Medulla oblongata (tissue), 1 donor: Measurements from ENCODE around the gene BRIP1.

Experiments used
- DNase-seq: peaks from one replicate; pipeline ENCODE4 v3.0.0-alpha.2; 2015; ENCODE audit errors: extremely low spot score

The BRIP1 gene

DNA sequence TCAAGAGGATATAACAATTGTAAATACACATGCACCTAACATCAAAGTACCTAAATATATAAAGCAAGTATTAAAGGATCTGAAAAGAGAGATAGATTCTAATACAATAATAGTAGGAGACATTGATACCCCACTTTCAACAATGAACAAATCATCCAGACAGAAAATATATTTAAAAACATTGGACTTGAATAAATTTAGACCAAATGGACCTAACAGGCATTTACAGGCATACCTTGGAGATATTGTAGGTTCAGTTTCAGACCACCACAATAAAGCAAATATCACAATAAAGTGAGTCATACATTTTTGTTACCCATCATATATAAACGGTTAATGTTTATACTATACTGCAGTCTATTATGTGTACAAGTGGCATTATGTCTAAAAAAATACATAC lies 104.0 kb downstream of the BRIP1 start:
- DNase-seq: no peak

DNA sequence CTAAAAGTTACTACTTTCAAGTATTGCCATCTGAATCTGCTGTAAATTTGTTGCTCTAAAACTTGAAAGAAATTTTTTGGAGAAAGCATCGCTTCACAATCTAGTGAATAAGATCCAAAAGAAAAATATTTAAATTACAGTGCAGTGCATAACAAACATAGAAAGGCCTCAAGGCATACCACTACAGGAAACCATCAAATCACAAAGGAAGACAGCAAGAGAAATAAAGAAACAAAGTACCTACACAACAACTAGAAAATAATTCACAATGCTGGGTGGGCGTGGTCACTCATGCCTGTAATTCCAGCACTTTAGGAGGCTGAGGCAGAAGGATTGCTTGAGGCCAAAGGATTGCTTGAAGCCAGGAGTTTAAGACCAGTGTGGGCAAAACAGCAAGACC lies 104.9 kb downstream of the BRIP1 start:
- no peak for DNase-seq

DNA sequence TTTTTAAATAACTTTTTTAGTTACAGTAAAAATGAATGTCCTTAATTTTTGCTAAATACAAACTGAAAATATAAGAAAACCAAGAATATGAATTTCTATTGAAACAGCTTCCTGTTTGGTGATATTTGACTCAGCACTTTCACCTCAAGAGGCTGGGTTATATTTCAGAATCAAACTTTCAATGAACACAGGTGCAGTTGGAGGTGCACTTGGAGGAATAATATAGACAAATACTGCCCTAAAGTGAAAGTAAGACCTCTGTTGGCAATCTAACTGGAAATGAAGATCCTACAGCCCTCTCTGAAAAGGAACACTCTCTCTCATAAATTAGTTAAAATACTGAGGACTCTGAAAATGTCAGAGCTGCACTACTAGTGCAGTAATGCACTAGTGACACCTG lies 106.2 kb downstream of the BRIP1 start:
- no peak for DNase-seq

DNA sequence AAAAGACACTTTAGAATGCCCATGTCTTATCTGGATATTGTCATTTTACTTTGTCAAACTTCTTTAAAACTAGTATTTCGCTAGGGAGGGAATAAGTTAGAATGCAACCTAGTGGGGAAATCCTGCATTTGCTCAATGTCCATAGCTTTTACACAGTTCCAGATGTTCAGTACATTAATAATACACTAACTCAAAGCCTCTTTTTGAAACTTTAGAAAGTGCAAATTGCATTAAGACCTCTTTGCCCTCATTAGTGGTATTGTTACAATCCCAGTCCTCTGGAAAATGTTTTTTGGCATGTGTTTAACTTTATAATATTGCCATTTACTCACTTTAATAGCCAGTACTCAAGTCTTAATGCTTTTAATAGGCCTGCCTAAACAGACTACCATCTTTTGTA lies 106.8 kb downstream of the BRIP1 start:
- no peak for DNase-seq

DNA sequence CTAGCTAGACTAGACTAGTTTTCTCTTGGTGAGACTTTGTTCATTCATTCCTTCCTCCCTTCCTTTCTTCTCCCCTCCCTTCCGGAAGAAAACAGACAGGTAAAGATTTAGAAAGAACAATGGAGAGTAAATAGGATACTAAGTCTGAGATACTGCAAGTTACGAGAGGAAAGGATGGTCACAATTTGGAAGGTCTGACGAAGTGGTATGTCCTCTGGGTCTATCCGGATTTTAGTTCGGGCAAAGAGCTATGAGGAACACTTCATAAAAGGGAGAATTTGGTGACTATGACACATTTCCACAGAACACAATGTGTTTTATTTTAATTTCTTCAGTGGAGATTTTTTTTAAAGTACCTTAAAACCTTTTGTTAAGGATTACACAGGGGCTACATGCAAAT lies 107.7 kb downstream of the BRIP1 start:
- no peak for DNase-seq

DNA sequence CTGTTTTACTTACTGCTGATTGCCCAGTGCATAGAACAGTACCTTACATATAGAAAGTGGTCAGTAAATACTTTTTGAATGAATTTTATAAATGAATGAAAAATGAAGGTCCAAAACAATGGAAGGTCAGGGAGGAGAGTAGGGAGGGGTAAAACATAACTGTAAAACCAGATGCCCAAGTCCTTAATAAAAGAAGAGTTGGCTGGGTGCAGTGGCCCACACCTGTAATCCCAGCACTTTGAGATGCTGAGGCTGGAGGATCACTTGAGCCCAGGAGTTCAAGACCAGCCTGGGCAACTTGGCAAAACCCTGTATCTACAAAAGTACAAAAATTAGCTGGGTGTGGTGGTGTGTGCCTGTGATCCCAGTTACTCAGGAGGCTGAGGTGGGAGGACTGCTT lies 108.2 kb downstream of the BRIP1 start:
- no peak for DNase-seq

DNA sequence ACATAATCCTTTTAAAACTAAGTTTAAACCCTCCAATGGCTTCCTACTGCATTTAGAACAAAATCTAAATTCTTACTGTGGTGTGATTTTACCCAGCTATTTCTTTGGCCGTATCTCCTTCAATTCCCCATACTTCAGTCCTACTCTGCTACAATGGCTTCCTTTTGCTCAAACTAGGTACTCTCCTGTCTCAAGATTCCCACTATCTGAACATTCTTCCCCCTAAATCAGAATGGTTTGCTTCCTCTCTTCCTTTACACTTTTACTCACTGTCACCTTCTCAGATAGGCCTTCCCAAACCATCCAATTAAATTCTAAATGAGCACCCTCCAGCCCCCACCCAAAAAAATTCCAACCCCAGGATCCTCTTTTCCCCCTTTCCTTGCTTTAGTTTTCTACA lies 109.2 kb downstream of the BRIP1 start:
- no peak for DNase-seq

DNA sequence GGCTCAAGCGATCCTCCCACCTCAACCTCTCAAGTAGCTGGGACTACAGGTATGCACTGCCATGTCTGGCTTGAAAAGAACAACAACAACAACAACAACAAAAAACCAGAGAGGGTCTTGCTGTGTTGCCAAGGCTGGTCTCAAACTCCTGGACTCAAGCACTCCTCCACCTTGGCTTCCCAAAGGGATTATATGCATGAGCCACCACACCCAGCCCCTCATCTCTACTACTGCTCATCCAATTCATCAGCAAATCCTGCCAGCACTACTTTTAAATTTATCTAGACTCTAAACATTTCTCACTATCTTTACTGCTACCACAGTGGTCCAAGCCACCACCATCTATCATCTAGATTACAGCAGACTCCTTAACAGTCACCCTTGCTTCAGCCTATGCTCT lies 109.6 kb downstream of the BRIP1 start:
- DNase-seq: no peak

DNA sequence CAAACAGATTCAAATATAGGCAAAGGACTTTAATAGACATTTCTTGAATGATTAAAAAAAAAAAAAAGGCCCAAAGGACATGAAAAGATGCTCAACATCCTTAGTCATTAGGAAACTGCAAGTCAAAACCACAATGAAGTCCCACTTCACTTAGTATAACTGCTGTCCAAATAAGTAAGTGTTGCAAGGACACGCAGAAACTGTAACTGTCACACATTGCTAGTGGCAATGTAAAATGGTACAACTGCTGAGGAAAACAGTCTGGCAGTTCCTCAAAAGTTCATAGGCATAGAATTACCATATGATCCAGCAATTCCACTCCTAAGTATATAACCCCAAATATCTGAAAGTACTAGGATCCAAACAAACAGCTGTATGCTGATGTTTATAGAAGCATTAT lies 112.7 kb downstream of the BRIP1 start:
- no peak for DNase-seq

DNA sequence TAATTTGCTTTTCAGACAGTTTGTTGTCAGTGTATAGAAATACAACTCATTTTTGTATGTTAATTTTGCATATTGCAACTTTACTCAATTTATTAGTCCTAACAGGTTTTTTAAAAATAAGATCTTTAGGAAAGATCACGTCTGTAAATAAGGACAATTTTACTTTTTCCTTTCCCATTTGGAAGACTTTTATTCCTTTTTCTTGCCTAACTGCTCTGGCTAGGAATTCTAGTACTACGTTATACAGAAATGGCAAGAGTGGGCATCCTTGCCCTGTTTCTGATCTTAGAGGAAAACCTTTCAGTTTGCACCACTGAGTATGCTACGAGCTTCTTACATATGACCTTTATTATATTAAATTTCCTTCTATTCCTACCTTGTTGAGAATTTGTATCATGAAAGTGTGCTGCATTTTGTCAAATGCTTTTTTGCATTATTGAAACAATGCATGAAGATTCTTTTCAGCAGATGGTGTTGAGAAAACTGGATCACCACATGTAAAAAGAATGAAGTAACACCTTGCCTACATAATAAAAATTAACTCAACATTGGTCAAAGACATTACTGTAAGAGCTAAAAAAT lies 113.4 kb downstream of the BRIP1 start:
- DNase-seq: no peak

DNA sequence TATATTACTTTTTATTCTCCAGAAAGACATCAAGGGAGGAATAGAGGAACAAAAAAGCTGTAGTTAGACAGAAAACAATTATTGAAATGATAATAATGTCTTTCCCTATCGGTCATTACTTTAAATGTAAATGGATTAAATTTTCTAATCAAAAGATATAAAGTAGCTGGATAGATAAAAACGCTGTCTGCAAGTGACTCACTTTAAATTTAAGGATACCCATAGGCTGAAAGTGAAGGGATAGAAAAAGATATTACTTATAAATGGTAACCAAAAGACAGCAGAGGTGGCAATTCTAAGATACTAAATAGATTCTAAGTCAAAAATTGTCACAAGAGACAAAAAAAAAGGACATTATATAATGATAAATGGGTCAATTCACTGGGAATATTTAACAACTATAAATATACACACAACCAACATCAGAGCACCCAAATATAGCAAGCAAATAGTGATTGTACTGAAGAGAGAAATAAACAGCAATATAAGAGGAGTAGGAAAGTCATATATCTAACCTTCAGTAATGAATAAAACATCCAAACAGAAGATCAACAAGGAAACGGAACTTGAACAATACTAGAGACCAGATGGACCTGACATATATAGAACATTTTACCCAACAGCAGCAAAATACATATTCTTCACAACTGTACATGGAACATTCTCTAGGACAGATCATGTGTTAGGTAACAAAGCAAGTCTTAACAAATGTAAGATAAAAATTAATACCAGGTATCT lies 116.9 kb downstream of the BRIP1 start:
- DNase-seq: no peak

DNA sequence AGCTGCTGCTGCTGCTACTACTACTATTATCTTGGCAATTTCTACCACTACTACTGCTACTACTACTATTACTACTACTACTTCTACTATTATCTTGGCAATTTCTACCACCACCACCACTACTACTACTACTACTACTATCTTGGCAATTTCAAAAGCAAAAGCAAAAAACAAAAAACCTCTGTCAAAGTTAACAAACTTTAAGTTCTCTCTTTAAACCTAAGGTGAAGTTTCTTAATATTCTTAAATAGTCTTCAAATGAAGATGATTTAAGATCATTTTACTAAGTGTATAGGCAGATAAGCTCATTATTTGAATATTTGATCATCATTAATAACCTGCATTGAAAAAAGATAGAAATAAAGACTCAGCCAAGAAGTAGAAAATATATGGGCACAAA lies 118.5 kb downstream of the BRIP1 start:
- DNase-seq: no peak

DNA sequence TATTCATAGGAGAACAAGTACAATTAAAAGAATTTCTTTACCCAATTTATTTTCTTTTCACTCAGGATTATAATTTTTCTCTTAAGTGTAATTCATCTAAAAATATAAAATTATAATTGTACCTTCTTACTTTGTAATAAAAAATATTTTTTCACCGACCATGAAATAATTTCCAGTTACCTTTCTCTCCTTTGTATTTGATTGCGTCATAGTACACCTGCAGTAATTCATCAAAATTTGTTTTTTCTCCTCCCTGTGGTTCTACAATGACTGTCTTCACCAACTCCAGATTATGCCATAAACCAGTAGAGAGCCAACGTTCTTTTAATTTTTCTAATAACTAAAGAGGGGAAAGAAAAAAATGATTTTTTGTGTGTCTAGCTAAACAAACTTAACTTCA lies 119.1 kb downstream of the BRIP1 start:
- no peak for DNase-seq

DNA sequence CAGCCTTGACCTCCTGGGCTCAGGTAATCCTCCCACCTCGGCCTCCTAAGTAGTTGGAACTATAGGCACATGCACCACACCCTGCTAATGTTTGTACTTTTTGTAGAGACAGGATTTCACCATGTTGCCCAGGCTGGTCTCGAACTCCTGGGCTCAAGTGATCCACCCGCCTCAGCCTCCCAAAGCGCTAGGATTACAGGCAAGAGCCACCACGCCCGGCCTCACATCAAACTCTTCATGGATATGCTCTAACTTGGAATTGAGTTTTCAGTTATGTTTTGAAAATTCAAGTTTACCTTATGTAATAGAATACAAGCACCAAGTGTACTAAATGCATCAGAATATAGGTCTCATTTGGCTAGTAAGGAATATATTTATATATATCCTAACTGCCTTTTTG lies 119.6 kb downstream of the BRIP1 start:
- DNase-seq: no peak

DNA sequence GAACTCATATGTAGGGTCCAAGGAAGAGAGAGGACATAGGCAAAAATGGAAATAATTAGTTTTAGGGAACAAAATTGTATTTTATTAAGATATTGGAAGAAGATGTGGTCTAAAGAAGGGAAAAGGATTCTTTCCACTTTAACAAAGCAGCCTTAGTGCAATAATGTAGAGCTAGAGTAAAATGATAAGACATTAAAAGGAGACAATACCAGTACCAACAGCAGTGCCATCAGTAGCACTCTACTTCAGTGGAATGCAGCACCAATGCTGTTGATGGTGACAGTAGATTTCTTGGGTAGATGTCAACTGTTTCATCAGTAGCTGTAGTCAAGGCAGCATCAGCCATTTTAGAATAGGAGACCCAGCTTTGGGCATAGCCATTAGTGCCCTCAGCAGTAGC lies 124.3 kb downstream of the BRIP1 start:
- no peak for DNase-seq

DNA sequence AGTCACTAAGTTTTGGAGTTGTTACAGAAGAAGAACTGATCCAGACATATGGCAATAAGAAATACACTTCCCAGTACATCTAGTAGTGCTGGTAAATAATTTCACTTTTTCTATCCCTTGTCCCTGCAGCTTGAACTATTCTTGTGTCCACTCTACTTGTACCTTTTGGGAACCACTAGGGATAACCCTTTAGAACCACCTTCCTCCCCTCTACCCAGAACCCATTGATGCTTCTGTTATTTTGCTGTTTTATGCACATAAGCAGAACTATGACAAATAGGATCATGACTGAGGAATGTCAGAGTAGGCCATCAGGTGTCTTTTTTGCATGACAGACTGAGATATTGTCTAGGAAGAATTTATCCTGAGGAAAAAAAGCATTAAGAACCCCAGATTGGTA lies 125.1 kb downstream of the BRIP1 start:
- no peak for DNase-seq

DNA sequence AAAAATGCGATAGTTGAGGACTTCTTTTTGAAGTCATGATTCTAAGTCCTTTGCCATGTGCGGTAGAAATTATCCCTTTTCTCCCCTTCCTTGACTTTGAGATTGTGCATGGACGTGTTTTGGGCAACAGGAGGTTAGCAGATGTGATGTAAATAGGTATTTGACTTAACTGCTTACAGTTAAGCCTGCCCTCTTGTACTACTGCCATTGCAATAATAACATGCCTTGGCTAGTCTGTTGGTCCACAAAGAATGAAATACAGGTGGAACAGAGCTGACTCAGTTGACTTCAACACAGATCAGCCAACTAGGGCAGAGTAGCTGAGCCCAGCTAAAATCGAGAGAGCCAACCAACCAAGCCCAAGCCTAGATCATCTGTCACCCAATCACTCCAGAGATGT lies 125.5 kb downstream of the BRIP1 start:
- no peak for DNase-seq

DNA sequence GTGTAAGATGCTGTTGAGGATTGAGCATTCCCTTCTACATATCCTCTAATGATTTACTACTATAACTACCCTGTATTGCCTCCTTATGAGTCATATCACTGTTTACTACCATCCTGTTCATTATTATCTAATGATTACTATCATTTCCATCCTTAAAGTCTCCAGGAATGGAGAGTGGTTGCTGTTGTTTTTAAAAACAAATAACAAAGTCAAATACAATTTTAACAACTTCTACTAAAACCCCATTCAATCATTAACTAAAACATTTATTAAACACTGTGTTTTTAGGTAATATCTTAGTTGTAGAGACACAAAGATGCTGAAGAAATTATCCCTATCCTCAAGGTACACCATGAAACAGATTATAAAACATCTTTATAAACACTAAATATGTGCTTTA lies 126.9 kb downstream of the BRIP1 start:
- DNase-seq: no peak

DNA sequence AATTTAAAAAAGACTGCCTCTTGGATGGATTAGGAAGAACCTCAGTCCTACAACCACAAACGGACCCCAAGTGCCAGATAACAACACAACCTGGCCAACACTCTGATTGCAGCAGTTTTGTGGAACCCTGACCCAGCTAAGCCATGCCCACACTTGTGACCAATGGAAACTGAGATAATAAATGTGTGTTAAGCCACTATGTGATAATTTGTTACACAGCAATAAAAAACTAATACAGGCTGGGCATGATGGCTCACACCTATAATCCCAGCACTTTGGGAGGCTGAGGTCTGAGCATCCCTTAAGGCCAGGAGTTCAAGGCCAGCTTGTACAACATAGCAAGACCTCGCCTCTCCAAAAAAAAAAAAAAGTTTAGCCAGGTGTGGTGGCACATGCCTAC lies 127.5 kb downstream of the BRIP1 start:
- no peak for DNase-seq

DNA sequence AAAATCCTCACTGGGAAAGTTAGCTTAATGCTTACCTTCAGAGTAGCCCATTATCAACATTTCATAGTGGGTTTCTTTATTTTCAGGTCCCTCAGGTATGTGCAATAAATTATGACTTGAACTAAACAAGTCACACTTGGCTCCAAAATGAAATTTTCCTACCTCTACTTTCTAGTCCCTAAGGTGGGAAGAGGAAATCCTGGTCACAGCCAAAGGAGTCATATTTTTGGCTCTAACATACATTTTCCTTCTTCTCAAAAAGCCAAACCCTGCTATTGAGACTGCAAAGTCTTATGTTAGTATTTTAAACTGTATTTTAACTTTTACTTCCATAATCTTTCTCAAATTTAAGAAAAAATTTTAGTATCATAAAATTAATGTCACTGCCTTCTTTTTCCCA lies 128.9 kb downstream of the BRIP1 start:
- DNase-seq: no peak

DNA sequence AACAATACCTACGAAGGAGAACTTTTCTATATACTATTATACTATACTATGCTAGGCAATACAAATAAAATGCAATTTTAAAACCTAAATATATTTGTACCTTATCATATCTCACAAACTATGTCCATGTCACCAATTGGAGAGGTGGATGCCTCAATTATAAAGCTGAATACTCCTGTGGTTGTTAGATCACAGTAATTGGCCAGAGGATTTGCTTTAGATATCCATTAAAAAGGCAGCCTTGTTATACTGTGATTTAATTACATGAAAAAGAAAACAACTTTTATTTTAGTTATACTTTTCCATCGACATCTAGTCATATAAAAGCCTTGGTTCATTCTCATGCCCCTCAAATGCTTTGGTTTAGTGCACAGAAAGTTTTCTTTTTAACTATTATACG lies 129.3 kb downstream of the BRIP1 start:
- DNase-seq: no peak

DNA sequence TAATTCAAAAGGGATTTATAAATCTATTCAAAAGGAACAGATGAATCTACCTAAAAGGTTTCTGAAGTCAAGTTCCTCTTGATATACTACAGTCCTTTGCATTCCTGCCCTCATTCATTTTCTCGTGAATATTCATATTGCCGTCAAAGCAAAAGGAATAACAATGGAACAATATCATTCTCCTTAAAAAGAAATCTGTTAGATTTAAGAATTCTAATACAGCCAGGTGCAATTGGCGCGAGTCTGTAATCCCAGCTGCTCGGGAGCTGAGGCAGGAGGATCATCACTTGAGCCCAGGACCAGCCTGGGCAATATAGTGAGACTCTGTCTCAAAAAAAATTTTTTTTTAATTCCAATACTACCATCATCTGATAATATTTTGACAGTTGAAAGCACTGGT lies 130.3 kb downstream of the BRIP1 start:
- DNase-seq: no peak

DNA sequence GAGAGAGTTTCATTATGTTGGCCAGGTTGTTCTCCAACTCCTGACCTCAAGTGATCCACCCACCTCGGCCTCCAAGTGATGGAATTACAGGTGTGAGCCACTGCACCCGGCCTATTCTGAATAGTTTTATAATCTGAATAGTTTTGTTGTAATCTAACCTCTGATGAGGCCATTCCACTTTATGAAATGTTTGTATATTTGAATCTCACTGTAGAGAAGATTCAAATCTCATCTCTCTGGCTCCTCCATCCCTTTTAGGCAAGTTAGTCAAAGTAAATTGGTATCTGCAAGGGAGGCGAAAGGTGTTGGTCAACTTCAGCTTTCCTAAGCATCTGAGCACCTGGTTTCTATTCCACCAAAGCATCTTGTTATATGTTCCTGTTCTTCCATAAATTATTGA lies 131.2 kb downstream of the BRIP1 start:
- no peak for DNase-seq

DNA sequence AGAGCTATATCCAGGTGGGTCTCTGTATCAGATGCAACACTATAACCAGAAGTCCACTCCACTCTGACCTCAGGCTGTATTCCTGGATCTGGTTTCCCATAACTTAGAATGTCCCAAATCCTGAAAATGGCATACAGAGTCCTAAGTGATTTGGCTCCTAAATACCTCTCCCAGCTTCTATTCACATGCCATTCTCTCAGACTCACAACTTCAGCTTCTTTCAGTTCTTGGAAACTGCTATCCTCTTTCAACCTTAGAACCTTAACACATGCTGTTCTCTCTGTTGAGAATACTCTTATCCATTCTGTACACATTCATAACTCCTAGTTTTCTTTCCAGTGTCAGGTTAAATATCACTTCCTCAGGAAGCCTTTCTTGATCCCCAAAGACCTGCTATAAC lies 132.0 kb downstream of the BRIP1 start:
- no peak for DNase-seq
